Peyer's patch (tissue), 4 donors: ENCODE measurements around the gene TAS2R3. TPM values are rescaled to one million over a fixed set of nuclear protein-coding genes. Genes with fewer than 3 reads are reported as not detected.
A peak's percentile ranks its signal among the peaks of the same experiment; 100 is the strongest.
"Not testable (repeated sequence)": the region's sequence is repeated elsewhere in the genome, so short reads cannot be mapped to it uniquely, and the experiment has no call there.

Experiments used
- DNase-seq, 3 donors: peaks; one replicate each; pipeline ENCODE4 v3.0.0-alpha.2; 2017 to 2019
- H3K27ac ChIP-seq, 4 donors: fragments of 200-600 bp; sonication (generic); one replicate each; pipeline ENCODE4 v1.5.1; 2016 to 2019
- H3K27me3 ChIP-seq, 2 donors: fragments of 200-600 bp; sonication (generic); one replicate each; pipeline ENCODE4 v1.5.1; 2019
- H3K36me3 ChIP-seq, 3 donors: fragments of 200-600 bp; sonication (generic); one replicate each; pipeline ENCODE4 v1.5.1; 2016 to 2019
- H3K4me1 ChIP-seq, 4 donors: fragments of 200-600 bp; sonication (generic); one replicate each; pipeline ENCODE4 v1.5.1; 2016 to 2019
- H3K4me3 ChIP-seq, 4 donors: fragments of 200-600 bp; sonication (generic); 1 replicate in 3 of 4; 2 replicates in 1 of 4; pipeline ENCODE4 v1.5.1; 2016 to 2019; ENCODE audit warnings: mild to moderate bottlenecking in 1 of 4
- H3K9me3 ChIP-seq, 4 donors: fragments of 200-600 bp; sonication (generic); one replicate each; pipeline ENCODE4 v1.5.1; 2016 to 2019; ENCODE audit warnings: mild to moderate bottlenecking in 1 of 4
- POLR2A ChIP-seq, 2 donors: fragments of 450-650 bp; IDR thresholded peaks; one replicate each; pipeline ENCODE4 v1.5.1; 2017; ENCODE audit warnings: antibody characterized with exemption in 2 of 2, mild to moderate bottlenecking in 2 of 2, moderate library complexity in 2 of 2
- total RNA-seq, 4 donors: library from RNA; depleted of rRNA; stranded (reverse); fragments of >200 nt; gene quantifications; one replicate each; pipeline ENCODE4 v1.1.0, GENCODE V29; 2016
- TF ChIP-seq, protein P1 (sequence below), 6 experiments: fragments of 450-650 bp in 4 of 6; fragments of 200-600 bp in 2 of 6; sonication (generic) in 1 of 6; IDR thresholded peaks; one replicate each; pipeline ENCODE4 v1.5.1; 2017 to 2019; ENCODE audit warnings: antibody characterized with exemption in 6 of 6, mild to moderate bottlenecking in 3 of 6, moderate library complexity in 1 of 6

Gene TAS2R3
- total RNA-seq, 4 donors from 2014 or later: 5.7 to 6.6 (median 6.3) TPM

DNA sequence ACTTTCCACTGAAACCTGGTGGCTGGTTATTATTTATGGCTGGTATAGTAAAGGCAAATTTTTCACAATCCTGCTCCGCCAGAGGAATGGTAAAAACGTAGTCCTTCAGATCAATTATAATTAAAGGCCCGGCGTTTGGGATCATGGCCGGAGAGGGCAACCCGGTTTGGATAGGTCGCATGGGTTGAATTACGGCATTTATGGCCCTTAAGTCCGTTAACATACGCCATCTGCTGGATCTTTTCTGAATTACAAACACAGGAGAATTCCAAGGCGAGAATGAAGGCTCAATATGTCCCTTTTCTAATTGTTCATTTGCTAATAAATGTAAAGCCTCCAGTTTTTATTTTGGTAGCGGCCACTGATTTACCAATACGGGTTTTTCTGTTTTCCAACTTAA is 11.3 kb upstream of the TAS2R3 start:
- Histone ChIP-seq H3K9me3 (peaks cover 0 to 27% (median 0%) of the 10 kb centered on the region in 4 donors), H3K4me3 (no peak overlapping the region), H3K27me3 (no peaks in the 10 kb centered on the region), H3K36me3 (peaks cover 4 to 81% (median 7%) of the 10 kb centered on the region in 3 donors), H3K4me1 (no peaks in the 10 kb centered on the region), H3K27ac (no peak overlapping the region)
- no peak for DNase-seq
- TF ChIP-seq, protein P1, sequence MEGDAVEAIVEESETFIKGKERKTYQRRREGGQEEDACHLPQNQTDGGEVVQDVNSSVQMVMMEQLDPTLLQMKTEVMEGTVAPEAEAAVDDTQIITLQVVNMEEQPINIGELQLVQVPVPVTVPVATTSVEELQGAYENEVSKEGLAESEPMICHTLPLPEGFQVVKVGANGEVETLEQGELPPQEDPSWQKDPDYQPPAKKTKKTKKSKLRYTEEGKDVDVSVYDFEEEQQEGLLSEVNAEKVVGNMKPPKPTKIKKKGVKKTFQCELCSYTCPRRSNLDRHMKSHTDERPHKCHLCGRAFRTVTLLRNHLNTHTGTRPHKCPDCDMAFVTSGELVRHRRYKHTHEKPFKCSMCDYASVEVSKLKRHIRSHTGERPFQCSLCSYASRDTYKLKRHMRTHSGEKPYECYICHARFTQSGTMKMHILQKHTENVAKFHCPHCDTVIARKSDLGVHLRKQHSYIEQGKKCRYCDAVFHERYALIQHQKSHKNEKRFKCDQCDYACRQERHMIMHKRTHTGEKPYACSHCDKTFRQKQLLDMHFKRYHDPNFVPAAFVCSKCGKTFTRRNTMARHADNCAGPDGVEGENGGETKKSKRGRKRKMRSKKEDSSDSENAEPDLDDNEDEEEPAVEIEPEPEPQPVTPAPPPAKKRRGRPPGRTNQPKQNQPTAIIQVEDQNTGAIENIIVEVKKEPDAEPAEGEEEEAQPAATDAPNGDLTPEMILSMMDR (IDR thresholded peaks at IDR 0.05): peak in 2 of 6 experiments; percentile 7 to 22
- TF ChIP-seq POLR2A (IDR thresholded peaks at IDR 0.05): no peak

DNA sequence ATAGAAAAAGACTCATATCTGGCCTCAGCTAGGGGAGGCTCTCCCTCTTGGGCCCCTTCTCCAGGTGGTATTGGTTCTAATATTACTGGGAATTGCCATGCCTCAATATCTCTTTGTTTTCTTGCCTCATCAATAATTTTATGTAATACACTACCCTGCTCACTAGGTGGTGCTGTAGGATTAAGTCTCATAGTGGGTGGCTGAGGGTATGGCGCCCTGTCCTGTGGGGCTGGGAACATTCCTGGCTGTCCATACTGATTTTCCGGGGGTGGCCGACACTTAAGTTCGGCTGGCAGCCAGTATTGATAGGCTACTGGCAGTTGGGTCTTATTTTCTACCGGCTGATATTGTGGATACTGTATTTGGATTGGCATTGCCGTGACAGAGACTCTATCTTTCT is 9.0 kb upstream of the TAS2R3 start:
- TF ChIP-seq POLR2A (IDR thresholded peaks at IDR 0.05): no peak
- TF ChIP-seq, protein P1 (IDR thresholded peaks at IDR 0.05): peak in 4 of 6 experiments; percentile 18 to 47 (median 37)
- Histone ChIP-seq H3K36me3 (peaks cover 4 to 79% (median 7%) of the 10 kb centered on the region in 3 donors), H3K27me3 (no peaks in the 10 kb centered on the region), H3K4me3 (no peak overlapping the region), H3K9me3 (peaks cover 0 to 27% (median 0%) of the 10 kb centered on the region in 4 donors), H3K4me1 (no peaks in the 10 kb centered on the region), H3K27ac (no peak overlapping the region)
- no peak for DNase-seq

DNA sequence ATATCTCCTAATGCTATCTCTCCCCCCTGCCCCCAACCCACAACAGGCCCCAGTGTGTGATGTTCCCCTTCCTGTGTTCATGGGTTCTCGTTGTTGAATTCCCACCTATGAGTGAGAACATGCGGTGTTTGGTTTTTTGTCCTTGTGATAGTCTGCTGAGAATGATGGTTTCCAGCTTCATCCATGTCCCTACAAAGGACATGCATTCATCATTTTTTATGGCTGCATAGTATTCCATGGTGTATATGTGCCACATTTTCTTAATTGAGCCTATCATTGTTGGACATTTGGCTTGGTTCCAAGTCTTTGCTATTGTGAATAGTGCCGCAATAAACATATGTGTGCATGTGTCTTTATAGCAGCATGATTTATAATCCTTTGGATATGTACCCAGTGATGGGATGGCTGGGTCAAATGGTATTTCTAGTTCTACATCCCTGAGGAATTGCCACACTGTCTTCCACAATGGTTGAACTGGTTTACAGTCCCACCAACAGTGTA is 6.2 kb downstream of the TAS2R3 start:
- H3K36me3 ChIP-seq, H3K27me3 ChIP-seq, H3K4me1 ChIP-seq, H3K4me3 ChIP-seq, DNase-seq, H3K27ac ChIP-seq, H3K9me3 ChIP-seq: not testable (repeated sequence)

DNA sequence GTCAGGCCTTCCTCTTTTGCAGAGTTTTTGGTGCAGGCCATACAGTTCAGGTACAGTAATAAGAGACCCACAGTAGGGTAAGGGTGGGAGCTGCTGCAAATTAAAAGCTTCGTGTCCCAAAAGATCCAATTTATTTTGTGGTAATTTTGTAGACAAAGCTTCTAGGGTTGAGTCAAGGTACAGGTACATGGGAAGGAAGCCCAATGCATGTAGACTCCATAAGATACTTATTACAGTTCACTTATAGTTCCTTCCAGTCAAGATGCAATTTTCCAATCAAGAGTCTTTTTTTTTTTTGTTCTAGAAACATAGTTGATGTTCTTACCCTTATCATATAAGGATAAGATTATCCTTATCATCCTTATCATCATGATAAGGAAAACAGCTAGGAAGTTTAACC is 12.5 kb downstream of the TAS2R3 start, which contains the start of gene TAS2R4:
Gene TAS2R4, plus strand, starts transcription at position 301 of the 400 bp plus-strand sequence. CDS start 1,815 bp downstream, outside the sequence.
- Histone ChIP-seq H3K4me3 (no peak within 1 kb of the TSS), H3K27ac (no peak within 1 kb of the TSS), H3K36me3 (peaks cover 0 to 10% (median 0%) of the 10 kb centered on the region in 3 donors), H3K27me3 (no peaks in the 10 kb centered on the region), H3K9me3 (no peaks in the 10 kb centered on the region), H3K4me1 (no peaks in the 10 kb centered on the region)
- DNase-seq: no peak
- TF ChIP-seq, protein P1 (IDR thresholded peaks at IDR 0.05): no peak
- TF ChIP-seq POLR2A (IDR thresholded peaks at IDR 0.05): no peak

DNA sequence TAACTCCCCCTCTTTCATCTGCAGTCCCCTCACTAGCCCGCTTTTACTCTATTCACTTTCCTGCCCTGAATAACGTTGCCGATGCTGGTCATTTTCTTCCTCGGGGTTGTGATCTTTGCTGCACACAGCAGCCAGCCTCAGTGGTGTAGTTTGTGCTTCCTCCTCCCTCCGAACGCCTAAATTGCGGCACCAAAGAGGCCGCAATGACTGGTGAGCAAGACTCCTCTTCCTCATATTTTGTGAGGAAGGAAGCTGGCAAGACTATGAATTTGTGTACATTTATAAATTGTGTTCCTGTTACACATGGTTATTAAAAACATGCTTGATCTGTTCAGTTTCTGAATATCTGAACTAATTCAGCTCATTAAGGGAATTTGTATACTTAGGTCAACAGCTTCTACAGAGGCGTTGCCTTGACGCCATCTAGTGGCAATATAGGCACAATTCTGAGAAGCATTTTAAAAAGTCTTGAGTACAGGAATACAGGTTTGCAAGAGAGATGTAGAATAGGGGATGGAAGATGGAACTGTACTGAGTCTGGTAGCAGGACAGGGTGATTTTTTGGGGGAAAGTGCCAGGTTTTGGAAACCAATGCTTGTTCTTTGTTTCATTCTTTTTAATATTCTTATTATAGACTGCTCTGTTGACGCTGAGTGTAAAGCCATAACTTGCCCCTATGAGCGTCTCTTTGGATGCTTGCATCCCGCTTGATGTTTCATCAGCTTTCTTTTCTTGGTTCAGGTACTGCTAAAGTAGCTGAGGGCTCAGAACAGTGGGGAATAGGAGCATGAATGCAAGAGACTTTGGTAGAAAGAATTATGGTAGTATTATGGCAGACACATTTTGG is 22.0 kb downstream of the TAS2R3 start:
- peak in 1 of 3 donors; percentile 76 for DNase-seq
- Histone ChIP-seq H3K27me3 (no peaks in the 10 kb centered on the region), H3K9me3 (no peaks in the 10 kb centered on the region), H3K27ac (no peak overlapping the region), H3K4me1 (no peaks in the 10 kb centered on the region), H3K36me3 (peaks cover 0 to 6% (median 0%) of the 10 kb centered on the region in 3 donors), H3K4me3 (no peak overlapping the region)
- TF ChIP-seq, protein P1 (IDR thresholded peaks at IDR 0.05): peak; percentile 37 to 76 (median 70)
- no peak for TF ChIP-seq POLR2A (IDR thresholded peaks at IDR 0.05)

DNA sequence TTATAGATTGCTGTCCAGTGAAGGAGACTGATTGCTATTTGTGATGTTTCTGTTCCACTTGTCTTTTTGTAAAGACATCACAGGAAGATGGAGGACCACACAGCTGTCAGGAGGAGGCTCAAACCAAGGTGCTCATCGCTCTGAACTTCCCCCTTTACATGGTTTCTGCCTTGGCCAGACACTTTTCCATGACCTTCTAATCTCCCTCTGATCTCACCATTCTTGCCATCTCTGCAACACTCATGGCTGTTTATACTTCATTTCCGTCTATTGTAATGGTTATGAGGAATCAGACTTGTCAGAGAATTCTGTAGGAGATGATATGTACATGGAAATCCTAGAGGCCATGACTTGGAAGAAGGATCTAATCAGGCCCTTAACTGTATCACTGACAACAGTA is 24.4 kb downstream of the TAS2R3 start:
- no peaks in the 10 kb centered on the region for H3K9me3 ChIP-seq
- no peak for DNase-seq
- peaks cover 0 to 6% (median 0%) of the 10 kb centered on the region in 3 donors for H3K36me3 ChIP-seq
- H3K4me3 ChIP-seq: no peak overlapping the region
- H3K27ac ChIP-seq: no peak overlapping the region
- TF ChIP-seq, protein P1 (IDR thresholded peaks at IDR 0.05): no peak
- no peak for TF ChIP-seq POLR2A (IDR thresholded peaks at IDR 0.05)
- no peaks in the 10 kb centered on the region for H3K27me3 ChIP-seq
- no peaks in the 10 kb centered on the region for H3K4me1 ChIP-seq
